GM18858 (cell line): ENCODE data around the gene STK35.

Experiments
- ATAC-seq: cut with Tn5 transposase; IDR thresholded peaks from one replicate; pipeline ENCODE4 v1.9.1; 2021; ENCODE audit not compliant: unreplicated experiment

STK35 gene

DNA sequence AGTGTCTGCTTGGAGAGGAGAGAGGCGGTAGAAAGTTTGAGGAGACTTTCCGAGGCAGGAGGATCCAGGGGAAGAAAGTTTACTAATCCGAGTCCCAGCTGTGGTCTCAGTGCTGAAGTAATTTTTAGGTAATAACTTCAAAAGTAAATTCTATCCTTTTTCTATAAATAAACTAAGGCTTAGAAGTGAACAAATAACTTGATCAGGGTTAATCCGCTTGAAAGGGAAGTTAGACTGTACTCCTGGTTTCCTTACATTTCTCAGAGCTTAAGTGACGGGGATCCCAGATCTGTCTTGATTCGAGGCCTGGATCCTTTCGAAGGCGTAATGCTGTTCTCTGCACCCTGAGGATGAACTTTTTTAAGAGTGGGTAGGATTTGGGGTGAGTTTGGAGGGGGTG, 2.6 kb downstream of the STK35 start:
- ATAC-seq = no peak

DNA sequence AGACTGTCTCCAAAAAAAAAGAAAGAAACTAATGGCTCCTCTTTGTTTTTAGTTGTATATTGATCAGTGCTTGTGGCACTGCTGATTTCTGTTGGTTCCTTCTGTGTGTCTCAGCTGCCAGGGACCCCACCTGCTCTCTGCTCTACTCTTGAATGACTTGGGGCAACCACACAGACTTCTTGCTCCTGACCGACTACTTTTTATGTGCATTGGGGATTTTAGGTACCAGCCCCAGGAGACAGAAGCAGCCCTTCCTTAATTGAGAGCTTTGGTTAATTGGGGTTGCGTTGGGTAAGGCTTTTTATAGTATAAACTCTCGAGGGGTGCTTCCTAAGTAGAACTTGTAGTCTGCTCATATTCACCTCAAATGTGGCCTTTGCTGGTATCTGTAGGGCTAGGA, 6.9 kb downstream of the STK35 start:
- ATAC-seq = no peak

DNA sequence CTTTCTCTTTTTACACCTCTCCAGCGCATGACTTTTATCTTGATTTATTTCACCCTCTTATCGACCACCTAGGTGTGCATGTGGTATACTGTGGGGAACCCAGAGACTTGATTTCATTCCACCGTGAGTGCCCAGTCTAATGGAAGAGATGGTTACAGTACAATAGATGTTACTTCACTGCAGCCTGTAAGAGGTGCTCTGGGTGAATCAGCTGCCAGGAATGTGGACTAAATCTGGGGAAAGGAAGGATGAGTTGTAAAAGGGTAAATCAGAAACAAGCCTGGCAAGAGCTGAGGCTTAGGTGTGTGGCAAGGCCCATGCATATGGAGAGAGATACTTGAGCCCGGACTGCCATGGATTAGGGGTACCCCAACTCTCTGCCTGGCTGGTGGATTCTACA, 7.4 kb downstream of the STK35 start:
- ATAC-seq = no peak

DNA sequence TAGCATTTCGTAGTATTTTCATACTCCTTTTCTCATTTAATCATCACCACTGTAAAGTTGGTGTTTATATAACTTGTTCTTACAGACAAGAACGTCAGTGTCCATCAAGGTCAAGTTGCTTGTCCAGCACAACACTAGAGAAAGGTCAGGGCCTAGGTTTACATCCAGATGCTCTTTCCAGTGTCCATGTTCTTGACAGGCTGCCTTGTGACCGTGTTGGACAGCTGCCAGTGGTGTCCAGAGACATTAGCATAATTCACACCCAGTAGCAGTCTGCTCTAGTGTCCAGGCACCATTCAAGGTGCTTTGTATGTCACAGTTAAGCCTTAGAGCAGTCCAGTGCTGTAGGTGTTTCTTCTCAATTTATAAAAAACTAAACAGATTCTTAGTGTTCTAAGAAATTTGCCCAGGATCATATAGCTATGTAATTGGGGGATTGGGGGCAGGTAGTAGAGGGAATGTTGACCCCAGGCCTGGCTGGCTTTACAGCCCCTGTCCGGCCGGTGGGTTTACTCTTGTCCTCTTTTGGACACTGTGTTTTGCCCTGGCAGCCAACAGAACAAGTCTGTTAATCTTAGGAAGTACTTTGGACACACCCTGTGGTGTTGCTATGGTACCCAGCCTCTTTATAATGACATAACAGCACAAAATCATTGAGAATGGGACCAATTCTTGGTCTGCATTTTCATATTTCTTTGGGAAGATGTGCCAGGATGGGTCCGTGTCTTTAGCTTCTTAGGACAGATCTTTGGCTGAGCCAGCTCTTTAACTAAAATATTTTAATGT, 8.0 kb downstream of the STK35 start:
- ATAC-seq = no peak

DNA sequence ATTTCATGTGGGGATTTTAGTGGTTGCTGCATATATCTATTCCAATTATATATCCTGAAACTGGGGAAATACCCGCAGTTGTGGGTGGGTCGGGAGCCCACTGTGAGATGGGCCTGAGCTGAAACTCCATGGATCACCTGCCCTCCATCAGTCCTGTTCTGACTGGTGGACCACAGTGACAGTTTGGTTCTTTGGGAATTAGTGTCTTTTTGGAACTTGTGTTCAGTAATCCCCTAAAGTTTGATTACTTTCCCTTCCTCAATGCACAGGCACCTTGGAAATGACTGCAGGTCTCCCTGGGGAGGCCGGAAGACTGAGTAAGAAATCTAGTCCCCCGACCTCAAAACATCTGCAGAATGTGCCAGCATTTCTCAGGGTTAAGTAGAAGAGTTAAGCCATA, 11.3 kb downstream of the STK35 start:
- no peak for ATAC-seq

DNA sequence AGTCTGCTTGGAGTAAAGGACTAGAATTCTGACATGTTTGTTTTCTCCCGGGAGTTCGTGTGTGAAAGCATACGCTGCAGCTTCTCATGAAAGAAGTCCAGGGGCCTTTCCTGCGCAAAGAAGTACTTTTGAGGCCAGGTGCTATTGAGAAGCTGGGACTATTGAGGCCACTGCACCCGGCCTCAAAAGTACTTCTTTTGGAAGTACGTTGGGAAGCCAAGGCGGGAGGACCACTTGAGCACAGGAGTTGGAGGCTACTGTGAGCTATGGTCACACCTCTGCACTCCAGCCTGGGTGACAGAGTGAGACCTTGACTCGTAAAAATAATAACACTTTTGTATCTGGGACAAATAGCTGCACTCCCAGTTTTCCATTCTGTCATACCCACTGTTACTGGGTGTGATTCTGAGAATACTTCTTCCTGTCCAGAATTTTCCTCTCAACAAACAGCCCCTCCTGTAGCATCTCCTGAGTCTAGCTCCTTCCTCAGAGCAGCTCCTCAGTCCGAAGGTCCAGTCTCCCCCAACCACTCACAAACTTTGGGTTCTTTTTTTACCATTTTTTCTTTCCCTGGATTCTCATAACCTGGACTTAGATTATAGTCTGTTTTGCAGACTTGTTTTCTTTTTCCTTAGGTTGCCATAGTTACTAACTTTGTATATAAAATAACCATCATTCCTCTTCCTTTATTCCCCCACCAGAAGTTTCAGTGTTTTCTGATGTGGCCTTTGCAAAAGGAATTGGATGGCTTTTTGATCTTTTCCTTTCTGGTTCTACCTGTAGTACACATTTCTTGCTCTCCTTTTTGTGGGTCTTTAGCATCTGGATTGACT, 12.7 kb downstream of the STK35 start:
- ATAC-seq = no peak

DNA sequence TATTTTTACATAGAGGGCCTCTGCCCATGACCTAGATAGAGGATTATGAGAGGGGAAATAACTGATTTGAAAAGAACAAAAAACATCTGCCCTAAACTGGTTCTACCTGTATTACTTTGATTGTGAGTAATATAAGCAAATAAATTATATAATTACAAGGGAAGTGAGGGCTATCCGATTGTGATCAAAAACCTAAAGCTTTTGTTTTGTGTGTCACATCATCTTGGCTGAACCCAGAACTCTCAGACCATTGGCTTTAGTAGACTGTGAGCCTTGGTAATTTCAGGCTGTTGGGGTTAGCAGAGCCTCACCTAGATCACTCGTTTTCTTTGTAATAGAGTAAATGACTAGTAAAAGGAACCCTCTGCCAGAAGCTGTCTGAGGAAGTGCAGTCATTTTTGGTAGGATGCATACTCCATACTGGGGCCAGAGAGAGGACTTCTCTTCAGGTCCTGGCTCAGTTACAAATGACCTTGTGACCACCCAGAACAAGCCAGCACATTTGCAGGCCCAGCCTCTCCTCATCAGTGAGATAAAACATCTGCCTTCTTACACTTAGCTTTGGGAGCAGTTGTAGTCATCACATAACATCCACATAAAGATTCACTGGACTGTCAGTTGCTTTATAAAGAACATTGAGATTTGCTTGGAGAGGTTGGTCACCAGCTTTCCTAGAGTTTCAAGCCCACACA, 13.5 kb downstream of the STK35 start:
- ATAC-seq = no peak

DNA sequence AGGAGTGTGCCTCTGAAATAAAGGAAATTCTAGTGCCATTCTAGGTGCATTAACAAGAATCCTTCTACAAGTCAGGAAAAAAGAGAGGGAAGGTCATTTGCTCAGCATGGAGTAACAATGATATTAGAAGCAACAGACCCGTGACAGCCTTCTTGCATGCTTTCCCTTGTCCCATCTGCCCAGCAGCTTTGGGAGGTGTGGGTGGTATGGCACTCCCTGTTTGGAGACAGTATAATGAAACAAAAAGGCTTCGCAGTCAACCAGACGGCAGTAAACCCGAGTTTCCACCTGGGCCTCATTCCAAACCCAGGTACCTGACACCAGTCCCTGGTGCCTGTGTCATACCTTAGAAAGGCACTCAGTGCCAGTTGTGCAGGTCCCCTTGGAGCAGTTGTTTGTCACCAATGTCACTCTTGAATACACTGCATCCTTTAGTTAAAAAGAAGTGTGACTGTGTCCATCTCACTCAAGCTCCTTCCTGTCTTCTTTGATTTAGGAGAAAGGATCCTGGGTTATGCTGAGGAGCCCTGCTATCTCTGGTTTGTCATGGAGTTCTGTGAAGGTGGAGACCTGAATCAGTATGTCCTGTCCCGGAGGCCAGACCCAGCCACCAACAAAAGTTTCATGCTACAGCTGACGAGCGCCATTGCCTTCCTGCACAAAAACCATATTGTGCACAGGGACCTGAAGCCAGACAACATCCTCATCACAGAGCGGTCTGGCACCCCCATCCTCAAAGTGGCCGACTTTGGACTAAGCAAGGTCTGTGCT, 14.7 kb downstream of the STK35 start:
- no peak for ATAC-seq

DNA sequence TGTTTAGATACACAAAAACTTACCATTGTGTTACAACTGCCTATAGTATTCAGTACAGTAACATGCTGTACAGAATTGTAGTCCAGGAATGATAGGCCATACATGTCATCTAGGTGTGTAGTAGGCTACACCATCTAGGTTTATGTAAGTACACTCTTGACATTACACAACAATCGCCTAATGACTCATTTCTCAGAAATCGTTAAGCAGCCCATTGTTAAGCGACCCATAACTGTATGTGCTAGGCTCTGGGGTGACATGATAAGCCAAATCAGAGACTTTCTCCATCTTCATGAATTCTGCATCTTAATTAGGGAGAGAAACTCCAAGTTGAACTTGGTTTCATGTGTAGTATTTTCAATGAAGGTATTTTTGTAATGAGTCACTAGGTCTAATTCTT, 17.2 kb downstream of the STK35 start:
- ATAC-seq = no peak

DNA sequence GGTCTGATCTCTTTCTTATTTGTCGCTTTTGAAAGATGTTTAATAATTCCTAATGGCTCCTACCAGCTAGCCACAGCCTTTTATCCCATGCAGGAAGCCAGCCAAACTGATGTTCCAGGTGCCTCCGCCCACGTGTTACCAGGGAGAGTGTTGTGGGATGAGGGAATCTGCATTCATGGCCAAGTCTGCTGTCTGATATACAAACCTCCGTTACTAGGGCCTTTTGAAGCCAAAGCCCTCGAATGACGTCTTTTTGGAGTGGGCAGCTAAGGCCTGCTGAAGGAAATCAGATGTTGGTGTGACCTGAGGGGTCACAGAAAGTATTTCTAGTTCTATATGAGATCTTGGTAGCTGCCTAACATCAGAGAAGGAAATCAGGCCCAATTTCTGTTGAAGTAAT, 21.3 kb downstream of the STK35 start:
- no peak for ATAC-seq

DNA sequence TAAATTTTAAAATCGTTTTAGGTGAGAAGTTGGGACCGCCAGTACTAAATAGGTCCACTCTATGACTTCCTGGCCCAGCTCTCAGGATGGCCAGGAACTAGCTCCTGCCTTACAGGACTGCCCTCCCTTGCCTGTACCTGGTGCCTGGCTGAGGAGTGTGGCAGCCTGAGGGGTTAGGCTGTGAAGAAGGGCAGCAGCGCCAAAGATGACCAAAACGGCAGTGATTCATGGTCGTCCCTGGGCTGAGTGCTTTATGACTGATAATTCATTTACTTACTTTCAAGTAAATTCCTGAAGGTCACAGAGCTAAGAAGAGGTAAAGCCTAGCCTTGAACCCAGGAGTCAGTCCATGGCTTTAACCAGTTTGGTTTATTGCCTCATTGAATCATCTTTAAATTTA, 22.1 kb downstream of the STK35 start:
- ATAC-seq = no peak

DNA sequence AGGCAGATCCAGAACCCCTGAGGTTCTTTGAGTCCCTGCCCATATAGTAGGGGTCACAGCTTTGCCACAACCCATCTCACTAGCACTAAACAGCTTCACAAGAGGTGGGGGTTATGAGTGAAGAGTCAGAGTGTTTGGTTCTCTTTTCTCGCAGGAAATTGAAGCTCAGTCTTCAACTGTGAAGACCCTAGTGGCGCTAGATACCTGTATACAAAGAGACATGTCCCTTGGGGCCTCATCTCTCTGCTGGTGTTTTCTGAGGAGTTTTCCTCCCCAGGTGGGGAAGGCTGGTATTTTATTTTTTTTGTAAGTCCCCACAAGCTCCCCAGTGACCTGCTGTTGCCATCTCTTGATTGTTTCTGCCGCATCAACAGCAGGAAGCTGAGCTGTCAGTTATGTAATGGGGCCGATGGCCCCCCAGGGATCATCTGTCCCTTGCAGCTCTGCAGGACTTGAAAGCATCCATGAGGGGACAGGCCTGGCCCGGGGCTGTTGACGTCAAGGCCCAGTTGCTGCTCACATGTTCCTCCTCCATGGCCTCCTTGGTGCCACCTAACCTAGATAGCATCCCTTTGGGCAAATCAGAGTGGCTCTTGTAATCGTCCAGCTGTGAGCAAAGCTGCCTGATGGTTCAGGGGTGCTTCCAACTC, 23.1 kb downstream of the STK35 start:
- ATAC-seq = no peak

DNA sequence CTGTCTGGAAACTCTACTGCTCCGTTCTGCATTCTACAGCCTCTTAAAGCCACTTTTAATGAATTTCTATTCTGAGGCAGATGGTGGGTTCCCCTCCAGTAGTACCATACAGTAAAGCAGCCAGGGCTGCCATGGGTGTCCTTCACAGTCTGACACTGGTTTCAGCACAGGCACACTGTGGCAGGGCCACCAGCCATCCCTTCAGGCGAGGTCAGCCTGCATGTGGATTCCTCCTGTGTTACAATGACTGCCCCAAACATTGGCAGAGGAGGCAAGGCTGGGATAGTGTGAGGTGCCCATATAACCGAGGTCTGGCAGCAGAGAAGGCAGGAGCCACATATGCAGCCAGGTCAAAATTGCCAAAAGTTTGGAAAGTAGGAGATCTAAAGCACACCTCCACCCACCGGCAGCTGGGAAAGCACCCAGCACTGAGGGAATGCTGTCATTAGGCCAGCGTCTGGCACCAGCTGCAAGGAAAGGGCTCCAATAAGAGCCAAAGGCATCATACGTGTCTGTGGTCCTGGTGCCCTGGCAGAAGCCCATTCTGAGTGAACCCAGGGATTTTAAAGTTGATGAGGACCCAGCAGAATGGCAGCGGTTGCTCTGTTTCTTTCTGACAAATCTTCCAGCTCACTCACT, 24.0 kb downstream of the STK35 start:
- ATAC-seq = no peak

DNA sequence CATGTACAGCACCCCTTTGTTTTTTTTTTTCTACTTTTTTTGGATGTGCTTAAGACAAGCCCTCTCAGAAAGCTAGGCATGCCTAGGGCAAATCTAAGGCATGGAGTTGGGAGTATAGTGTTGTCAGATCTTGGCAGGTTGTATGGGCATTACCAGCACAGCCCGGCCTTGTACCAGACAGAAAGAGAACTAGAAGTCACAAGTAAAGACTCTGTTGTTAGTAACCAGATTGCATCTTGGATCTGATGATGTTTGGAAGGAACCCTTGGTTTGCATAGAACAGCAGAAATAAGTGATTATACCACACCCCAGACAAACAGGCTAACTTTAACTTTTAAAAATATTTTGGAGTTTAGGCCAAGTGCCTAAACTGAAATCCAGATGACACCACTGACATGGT, 25.6 kb downstream of the STK35 start:
- ATAC-seq = no peak

DNA sequence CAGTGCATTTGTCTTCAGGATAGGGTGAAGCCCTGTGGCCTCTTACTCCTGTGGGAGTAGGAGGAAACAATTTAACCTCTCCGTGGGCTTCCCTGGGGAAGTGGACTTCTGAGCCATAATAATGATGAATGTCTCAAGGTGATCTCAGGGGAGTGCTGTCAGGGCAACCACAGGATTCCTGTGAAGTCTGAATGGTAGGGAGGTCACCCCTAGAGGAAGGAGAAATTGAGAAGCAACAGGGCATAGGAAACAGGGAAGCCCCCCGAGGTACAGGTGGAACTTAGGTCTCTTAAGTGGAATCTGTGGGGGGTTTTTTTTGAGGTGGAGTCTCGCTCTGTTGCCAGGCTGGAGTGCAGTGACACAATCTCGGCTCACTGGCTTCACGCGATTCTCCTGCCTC, 26.9 kb downstream of the STK35 start:
- ATAC-seq = no peak

DNA sequence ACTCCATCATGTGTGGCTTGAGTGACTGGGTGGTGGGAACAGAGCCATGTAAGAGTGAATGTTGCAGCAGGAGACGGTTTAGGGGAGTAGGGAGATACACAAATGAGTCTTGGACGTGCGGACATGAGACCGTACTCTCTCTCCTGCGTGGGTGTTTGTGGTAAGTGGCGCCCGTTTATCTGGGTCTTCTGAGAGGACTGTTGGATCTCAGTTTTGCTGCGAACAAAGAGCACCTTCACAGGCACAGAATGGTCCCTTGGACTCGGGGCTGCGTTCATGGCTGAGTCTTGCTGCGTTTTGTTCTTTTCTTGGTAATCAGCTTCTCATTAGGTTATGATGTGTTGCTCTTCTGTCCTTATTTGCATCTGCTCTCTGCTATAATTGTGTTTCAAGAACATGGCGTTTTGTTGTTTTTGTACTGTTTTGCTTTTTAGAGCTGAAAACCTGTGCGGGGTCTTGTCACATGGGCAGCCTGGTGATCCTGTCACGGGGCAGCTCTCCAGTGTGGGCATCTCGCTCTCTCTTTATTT, 28.5 kb downstream of the STK35 start:
- no peak for ATAC-seq

DNA sequence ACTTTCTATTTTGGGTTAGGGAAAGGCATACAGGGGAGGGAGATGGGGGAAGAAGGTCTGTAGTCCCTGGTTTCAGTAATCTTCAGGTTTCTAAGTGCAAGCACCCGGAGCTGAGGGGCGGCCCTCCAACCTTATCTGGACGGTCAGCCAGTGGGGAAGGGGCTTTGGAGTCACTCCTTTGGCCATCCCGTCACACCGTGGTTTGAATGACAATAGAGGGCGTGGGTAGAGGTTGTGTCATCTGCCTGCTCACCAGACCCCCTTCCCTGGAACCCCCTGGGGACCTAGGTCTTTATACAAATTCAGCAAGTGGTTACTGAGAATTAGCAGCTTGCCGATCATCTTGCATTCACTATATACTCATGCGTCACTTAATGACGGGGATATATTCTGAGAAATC, 29.1 kb downstream of the STK35 start:
- ATAC-seq = no peak

DNA sequence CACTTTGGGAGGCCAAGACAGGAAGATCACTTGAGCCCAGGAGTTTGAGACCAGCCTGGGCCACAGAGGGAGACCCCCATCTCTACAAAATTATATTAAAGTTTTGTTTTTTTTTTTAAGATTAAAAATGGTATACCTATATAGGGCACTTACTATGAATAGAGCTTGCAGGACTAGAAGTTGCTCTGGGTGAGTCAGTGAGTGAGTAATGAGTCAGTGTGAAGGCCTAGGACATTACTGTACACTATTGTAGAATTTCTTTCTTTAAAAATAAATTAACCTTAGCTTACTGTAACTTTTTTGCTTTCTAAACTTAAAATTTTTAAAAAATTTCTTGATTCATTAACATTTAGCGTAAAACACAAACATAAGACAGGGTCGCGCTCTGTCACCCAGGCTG, 29.7 kb downstream of the STK35 start:
- ATAC-seq = no peak

DNA sequence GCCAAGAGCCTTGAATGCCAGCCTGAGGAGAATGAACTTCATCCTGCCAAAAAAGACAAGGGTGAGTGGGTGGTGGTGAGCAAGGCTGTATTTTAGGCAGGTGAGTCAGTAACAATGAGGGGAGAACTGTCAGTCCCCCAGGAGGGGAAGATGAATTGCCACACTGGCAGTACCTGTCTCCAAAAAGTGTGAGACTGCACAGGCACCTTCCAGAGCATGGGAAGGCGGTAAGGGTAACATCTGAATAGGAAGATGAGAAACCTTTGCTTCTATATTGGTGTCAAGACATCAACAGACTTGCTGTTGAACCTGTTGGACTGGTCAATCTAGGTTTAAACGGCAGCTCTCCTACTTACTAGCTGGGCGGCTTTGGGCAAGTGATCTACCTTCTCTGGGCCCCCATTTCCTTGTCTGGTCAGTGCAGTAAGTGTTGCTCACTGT, 30.9 kb downstream of the STK35 start:
- no peak for ATAC-seq
